Measurements from ENCODE around the gene PRRX2.

DNA sequence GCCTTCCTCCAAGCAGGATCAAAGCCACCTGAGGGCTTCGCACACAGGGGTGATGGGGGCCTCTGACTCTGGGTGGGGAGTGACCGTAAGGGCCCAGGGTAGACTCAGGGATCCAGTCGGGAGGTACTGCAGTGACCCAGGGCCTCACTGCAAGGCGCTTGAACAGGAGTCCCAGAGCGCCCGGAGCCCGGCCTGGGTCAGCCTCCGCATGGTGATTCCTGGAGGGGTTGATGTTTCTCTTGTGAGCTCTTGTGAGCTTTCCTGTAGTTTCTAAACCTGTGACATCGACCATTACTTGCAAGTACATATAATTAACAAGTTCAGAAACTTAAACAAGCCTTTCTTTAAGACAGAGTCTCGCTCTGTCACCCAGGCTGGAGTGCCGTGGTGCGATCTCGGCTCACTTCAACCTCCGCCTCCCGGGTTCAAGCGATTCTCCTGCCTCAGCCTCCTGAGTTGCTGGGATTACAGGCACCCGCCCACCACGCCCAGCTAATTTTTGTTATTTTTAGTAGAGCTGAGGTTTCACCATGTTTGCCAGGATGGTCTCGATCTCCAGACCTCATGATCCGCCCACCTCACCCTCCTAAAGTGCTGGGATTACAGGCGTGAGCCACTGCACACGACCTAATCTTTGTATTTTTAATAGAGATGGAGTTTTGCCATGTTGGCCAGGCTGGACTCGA lies 67.6 kb downstream of the PRRX2 start:
- TF ChIP-seq CTCF (optimal IDR thresholded peaks at IDR 0.05 in 1 of 3, IDR thresholded peaks at IDR 0.05 in 1 of 3, conservative IDR thresholded peaks at IDR 0.05 in 1 of 3; ENCODE audit: extremely low read depth in 1 of 3, insufficient read depth in 2 of 3, low read length in 3 of 3) (no peak), EZH2 (IDR thresholded peaks at IDR 0.05; ENCODE audit: low read length) (no peak)
